GM19239 (cell line): ENCODE data around the gene STARD7.

ENCODE experiments used
- DNase-seq: peaks from one replicate; pipeline ENCODE4 v3.0.0; 2011; ENCODE audit warnings: low spot score; ENCODE audit not compliant: insufficient read length
- FAIRE-seq: peaks from 2 replicates; lab custom pipeline; 2011; peaks lifted over from hg19 to GRCh38; lab: Jason Lieb, UNC

STARD7 gene

GRCh38 chr2:96139181-96139758 is 69.4 kb downstream of the STARD7 start:
- no peak for DNase-seq
- FAIRE-seq: no peak

GRCh38 chr2:96138179-96139145 is 70.2 kb downstream of the STARD7 start, which contains the start of gene ASTL:
Gene ASTL, minus strand, starts transcription at chr2:96138502. Its CDS starts 66 bp downstream, at chr2:96138436.
- DNase-seq: no peak
- peak; percentile 92 for FAIRE-seq

DNA sequence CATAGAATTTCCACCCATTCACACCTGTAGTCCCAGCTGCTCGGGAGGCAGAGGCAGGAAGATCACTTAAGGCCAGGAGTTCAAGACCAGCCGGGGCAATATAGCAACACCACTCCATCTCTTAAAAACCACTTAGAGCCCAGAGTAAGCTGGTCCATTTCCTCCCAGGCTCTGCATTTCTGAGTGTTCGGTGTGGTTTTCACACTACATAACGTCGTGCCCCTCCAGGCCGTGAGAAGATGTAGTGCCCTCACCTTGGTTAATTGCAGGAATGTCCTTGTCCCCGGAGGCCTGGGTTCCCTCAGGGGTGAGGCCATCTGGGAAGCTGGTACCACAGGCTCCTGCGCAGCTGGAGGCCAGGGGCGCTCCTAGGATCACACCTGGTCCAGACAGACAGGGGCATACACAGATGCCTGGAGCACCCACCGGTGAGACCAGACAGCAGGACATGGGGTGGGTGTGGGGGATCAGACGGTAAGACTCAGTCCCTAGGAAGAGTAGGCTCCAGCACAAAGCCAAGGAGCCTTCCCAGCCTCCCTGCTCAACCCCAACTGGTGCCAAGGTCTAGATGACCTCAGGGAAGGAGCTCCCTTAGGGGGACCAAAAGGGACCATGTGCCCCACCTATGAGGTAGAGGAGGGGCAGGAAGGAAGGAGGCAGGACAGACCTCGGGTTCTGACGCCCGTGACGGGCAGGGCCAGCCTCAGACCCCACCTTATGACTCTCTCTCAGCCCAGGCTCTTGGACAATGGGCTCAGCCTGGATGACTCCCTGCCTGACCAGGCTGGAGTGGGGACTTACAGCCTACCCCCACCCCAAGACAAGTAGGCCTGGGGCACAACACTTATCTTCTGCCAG is 71.1 kb downstream of the STARD7 start:
- FAIRE-seq (no peak), DNase-seq (no peak)

- FAIRE-seq (no peak), DNase-seq (no peak)
Observed at GRCh38 chr2:96136129-96136720, 72.4 kb downstream of the STARD7 start.

GRCh38 chr2:96135621-96136020 is 73.0 kb downstream of the STARD7 start:
- FAIRE-seq: no peak
- no peak for DNase-seq

DNA sequence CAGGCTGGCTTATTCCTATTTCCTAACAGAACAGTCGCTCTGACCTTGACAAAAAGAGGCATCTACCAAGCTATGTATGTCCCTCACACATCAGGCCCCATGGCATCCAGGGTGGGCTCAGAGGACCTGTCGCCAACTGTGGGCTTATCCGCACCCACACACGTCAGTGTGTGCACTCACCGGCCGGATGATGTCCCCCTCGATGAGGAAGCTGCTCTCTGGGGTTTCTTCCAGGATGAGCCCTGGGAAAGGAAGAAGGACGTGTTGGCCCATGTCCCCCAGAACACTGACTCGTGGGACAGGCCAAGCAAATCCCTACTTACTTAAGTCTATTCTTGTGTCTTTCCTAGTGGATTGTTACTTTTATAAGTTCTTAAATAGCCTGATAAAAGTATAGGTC is 73.5 kb downstream of the STARD7 start:
- no peak for DNase-seq
- no peak for FAIRE-seq
